Measurements from ENCODE around the gene CERT1.

DNA sequence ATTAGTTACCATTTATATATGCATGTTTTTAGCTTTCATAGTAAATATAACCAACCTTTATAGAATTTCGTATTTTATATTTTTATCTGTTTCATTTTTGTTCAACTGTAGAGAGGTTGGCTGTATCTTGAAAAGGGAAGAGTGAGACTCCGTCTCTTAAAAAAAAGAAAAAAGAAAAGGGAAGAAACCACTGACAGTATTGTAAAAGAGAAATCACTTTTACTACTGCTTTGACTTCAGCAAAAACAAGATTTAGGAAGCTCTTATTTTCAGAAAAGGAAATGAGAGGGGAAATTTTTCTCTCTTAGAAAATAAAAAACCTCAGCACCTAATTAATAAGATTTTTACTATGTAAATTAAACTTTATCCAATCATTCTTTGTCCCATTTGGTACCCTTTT lies 14.6 kb upstream of the CERT1 start:
- TF ChIP-seq YY1 (IDR thresholded peaks at IDR 0.05; ENCODE audit: insufficient read depth, insufficient read length) (no peak), ZNF274 (IDR thresholded peaks at IDR 0.05; ENCODE audit: low read depth, low read length) (no peak), SUZ12 (IDR thresholded peaks at IDR 0.05; ENCODE audit: extremely low read depth, insufficient read depth, insufficient read length) (no peak)

Measured in NT2/D1 (cell line).